Measurements from ENCODE around the gene SERPINA1. TPM values are rescaled to one million over a fixed set of nuclear protein-coding genes. Genes with fewer than 3 reads are reported as not detected.

The SERPINA1 gene
- total and polyA plus RNA-seq, 2 donors (not counting 1 experiment from before 2014, with no cell fraction given): 0.69 to 6.8 TPM

DNA sequence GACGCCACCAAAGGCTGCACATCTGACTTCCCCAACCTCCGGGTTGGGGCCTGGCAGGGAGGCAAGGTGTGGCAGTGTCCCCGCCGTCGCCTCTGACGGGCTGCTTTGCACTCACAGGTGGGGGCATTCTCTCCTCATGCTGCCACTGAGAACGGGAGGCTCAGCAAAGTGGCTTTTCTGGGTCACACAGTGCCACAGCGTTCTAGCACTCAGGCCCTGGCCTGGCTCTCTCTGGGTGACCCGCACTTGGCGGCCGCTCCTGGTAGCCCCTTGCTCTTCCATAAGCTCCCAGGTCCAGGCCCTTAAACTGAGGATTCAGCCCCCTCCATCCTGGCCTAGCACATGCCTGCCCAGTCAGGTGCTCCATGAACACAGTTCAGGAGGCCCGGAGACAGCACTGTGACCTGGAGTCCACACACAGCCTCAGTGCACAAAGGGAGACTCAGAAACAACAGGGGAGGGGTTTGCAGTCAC, 25.2 kb downstream of the SERPINA1 start:
- Histone ChIP-seq H3K27me3 (replicated peaks in 1 of 4; ENCODE audit: control extremely low read depth in 1 of 4, control insufficient read depth in 3 of 4, insufficient read depth in 4 of 4, low read length in 3 of 4) (no peaks in the 10 kb centered on the region), H2AFZ (ENCODE audit: insufficient read depth, low read depth, low read length, poor library complexity, severe bottlenecking) (no peak overlapping the region), H3K79me2 (ENCODE audit: control insufficient read depth, insufficient read depth, low read length) (no peaks in the 10 kb centered on the region), H3K27ac (ENCODE audit: low read length in 2 of 2) (no peak overlapping the region), H4K20me1 (ENCODE audit: control insufficient read depth, insufficient read depth, low read length, poor library complexity, severe bottlenecking) (no peaks in the 10 kb centered on the region), H3K36me3 (replicated peaks in 1 of 2; ENCODE audit: control extremely low read depth in 1 of 2, control insufficient read depth in 1 of 2, extremely low read depth in 1 of 2, insufficient read depth in 2 of 2, low read length in 1 of 2) (no peaks in the 10 kb centered on the region), H3K4me3 (ENCODE audit: control extremely low read depth in 1 of 5, extremely low read depth in 1 of 5, insufficient read depth in 1 of 5, low read depth in 2 of 5, low read length in 4 of 5) (no peak overlapping the region), H3K4me1 (ENCODE audit: control insufficient read depth in 2 of 2, insufficient read depth in 2 of 2, low read length in 2 of 2) (no peaks in the 10 kb centered on the region), H3K9me3 (ENCODE audit: control extremely low read depth in 1 of 3, control insufficient read depth in 2 of 3, insufficient read depth in 1 of 3, low read length in 2 of 3) (peaks cover 0 to 3% (median 0%) of the 10 kb centered on the region in 3 donors), H3K9ac (ENCODE audit: low read length) (no peak overlapping the region), H3K4me2 (replicated peaks; ENCODE audit: low read depth, low read length, poor library complexity, severe bottlenecking) (no peak overlapping the region)
- no peaks in the 10 kb centered on the region for H3K4me1 Mint-ChIP-seq
- TF ChIP-seq, protein P1, sequence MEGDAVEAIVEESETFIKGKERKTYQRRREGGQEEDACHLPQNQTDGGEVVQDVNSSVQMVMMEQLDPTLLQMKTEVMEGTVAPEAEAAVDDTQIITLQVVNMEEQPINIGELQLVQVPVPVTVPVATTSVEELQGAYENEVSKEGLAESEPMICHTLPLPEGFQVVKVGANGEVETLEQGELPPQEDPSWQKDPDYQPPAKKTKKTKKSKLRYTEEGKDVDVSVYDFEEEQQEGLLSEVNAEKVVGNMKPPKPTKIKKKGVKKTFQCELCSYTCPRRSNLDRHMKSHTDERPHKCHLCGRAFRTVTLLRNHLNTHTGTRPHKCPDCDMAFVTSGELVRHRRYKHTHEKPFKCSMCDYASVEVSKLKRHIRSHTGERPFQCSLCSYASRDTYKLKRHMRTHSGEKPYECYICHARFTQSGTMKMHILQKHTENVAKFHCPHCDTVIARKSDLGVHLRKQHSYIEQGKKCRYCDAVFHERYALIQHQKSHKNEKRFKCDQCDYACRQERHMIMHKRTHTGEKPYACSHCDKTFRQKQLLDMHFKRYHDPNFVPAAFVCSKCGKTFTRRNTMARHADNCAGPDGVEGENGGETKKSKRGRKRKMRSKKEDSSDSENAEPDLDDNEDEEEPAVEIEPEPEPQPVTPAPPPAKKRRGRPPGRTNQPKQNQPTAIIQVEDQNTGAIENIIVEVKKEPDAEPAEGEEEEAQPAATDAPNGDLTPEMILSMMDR (IDR thresholded peaks at IDR 0.05): no peak
- no peak for TF ChIP-seq EZH2 (IDR thresholded peaks at IDR 0.05; ENCODE audit: borderline replicate concordance, insufficient read depth, low read depth, low read length, poor library complexity, severe bottlenecking)
- H3K27ac Mint-ChIP-seq: no peak overlapping the region
- POLR2A ChIA-PET: no interaction called here
- no peak for ATAC-seq (ENCODE audit: low read depth)
- CTCF ChIA-PET: no interaction called here
- intact Hi-C loops (cut with micrococcal nuclease): no loop called here
- H3K4me3 Mint-ChIP-seq: no peak overlapping the region
- no peak for DNase-seq
- WGBS (ENCODE audit: insufficient coverage): 85% methylated on average over 12 of the region's 12 CpGs
- H3K9me3 Mint-ChIP-seq (ENCODE audit: insufficient read depth): no peaks in the 10 kb centered on the region
- peaks cover 5% of the 10 kb centered on the region for H3K27me3 Mint-ChIP-seq

- TF ChIP-seq, protein P1 (IDR thresholded peaks at IDR 0.05): no peak
- TF ChIP-seq EZH2 (IDR thresholded peaks at IDR 0.05; ENCODE audit: borderline replicate concordance, insufficient read depth, low read depth, low read length, poor library complexity, severe bottlenecking): no peak
- H3K36me3 ChIP-seq (replicated peaks in 1 of 2; ENCODE audit: control extremely low read depth in 1 of 2, control insufficient read depth in 1 of 2, extremely low read depth in 1 of 2, insufficient read depth in 2 of 2, low read length in 1 of 2): no peaks in the 10 kb centered on the region
- no peak overlapping the region for H3K4me3 ChIP-seq (ENCODE audit: control extremely low read depth in 1 of 5, extremely low read depth in 1 of 5, insufficient read depth in 1 of 5, low read depth in 2 of 5, low read length in 4 of 5)
- no peaks in the 10 kb centered on the region for H3K4me1 Mint-ChIP-seq
- H3K4me3 Mint-ChIP-seq: no peak overlapping the region
- peaks cover 0 to 3% (median 0%) of the 10 kb centered on the region in 3 donors for H3K9me3 ChIP-seq (ENCODE audit: control extremely low read depth in 1 of 3, control insufficient read depth in 2 of 3, insufficient read depth in 1 of 3, low read length in 2 of 3)
- no peaks in the 10 kb centered on the region for H3K9me3 Mint-ChIP-seq (ENCODE audit: insufficient read depth)
- DNase-seq (no peak), ATAC-seq (ENCODE audit: low read depth) (no peak)
- no peak overlapping the region for H3K9ac ChIP-seq (ENCODE audit: low read length)
- no peak overlapping the region for H2AFZ ChIP-seq (ENCODE audit: insufficient read depth, low read depth, low read length, poor library complexity, severe bottlenecking)
- POLR2A ChIA-PET: no interaction called here
- H3K27ac ChIP-seq (ENCODE audit: low read length in 2 of 2): no peak overlapping the region
- no peaks in the 10 kb centered on the region for H4K20me1 ChIP-seq (ENCODE audit: control insufficient read depth, insufficient read depth, low read length, poor library complexity, severe bottlenecking)
- CTCF ChIA-PET: no interaction called here
- intact Hi-C loops (cut with micrococcal nuclease): no loop called here
- WGBS (ENCODE audit: insufficient coverage): 87% methylated on average over 8 of the region's 8 CpGs
- no peaks in the 10 kb centered on the region for H3K27me3 ChIP-seq (replicated peaks in 1 of 4; ENCODE audit: control extremely low read depth in 1 of 4, control insufficient read depth in 3 of 4, insufficient read depth in 4 of 4, low read length in 3 of 4)
- no peak overlapping the region for H3K27ac Mint-ChIP-seq
- no peaks in the 10 kb centered on the region for H3K4me1 ChIP-seq (ENCODE audit: control insufficient read depth in 2 of 2, insufficient read depth in 2 of 2, low read length in 2 of 2)
- peaks cover 5% of the 10 kb centered on the region for H3K27me3 Mint-ChIP-seq
- H3K4me2 ChIP-seq (replicated peaks; ENCODE audit: low read depth, low read length, poor library complexity, severe bottlenecking): no peak overlapping the region
- H3K79me2 ChIP-seq (ENCODE audit: control insufficient read depth, insufficient read depth, low read length): no peaks in the 10 kb centered on the region
Measured at GRCh38 chr14:94362614-94363133, 25.7 kb downstream of the SERPINA1 start.

All from B cell (primary cell).